Right lobe of liver (tissue), 6 donors: ENCODE measurements around the gene SETMAR. TPM values are rescaled to one million over a fixed set of nuclear protein-coding genes. Genes with fewer than 3 reads are reported as not detected.

Experiments used
- ATAC-seq, 4 donors: fragments of 200-7000 bp; cut with Tn5 transposase; one replicate each; pipeline ENCODE4 v1.9.1; 2020; ENCODE audit warnings: mild to moderate bottlenecking in 4 of 4, moderate library complexity in 4 of 4
- DNase-seq, 3 donors: peaks; one replicate each; pipeline ENCODE4 v3.0.0-alpha.2; 2020
- H3K27ac ChIP-seq, 3 donors: fragments of 200-600 bp; one replicate each; pipeline ENCODE4 v1.8.0; 2022
- H3K27me3 ChIP-seq, 2 donors: fragments of 200-600 bp; one replicate each; pipeline ENCODE4 v1.8.0; 2022
- H3K36me3 ChIP-seq, 4 donors: fragments of 200-600 bp; sonication (generic) in 1 of 4; one replicate each; pipeline versions ENCODE4 v1.5.1 to v1.8.0; 2017 to 2022; ENCODE audit warnings: control low read depth in 1 of 4
- H3K4me1 ChIP-seq, 4 donors: fragments of 200-600 bp; sonication (generic) in 1 of 4; one replicate each; pipeline versions ENCODE4 v1.5.1 to v1.8.0; 2017 to 2022; ENCODE audit warnings: control low read depth in 1 of 4
- H3K4me3 ChIP-seq, 3 donors: fragments of 200-600 bp; one replicate each; pipeline ENCODE4 v1.8.0; 2022
- H3K9me3 ChIP-seq, 4 donors: fragments of 200-600 bp; sonication (generic) in 1 of 4; one replicate each; pipeline versions ENCODE4 v1.5.1 to v1.8.0; 2017 to 2022; ENCODE audit warnings: control low read depth in 1 of 4
- CTCF ChIP-seq, 4 donors: fragments of 200-600 bp in 3 of 4; fragments of 450-650 bp in 1 of 4; IDR thresholded peaks; one replicate each; pipeline versions ENCODE4 v1.5.1 to v1.8.0; 2016 to 2022; ENCODE audit warnings: antibody characterized with exemption in 4 of 4, mild to moderate bottlenecking in 2 of 4
- POLR2A ChIP-seq: fragments of 450-650 bp; IDR thresholded peaks from one replicate; pipeline ENCODE4 v1.6.1; 2017; ENCODE audit warnings: antibody characterized with exemption, mild to moderate bottlenecking
- WGBS: methylation state at CpG from one replicate; pipeline ENCODE4 v1.1.6; 2018; ENCODE audit warnings: low coverage, low lambda C conversion rate; ENCODE audit not compliant: insufficient coverage; ENCODE audit errors: missing lambda C conversion rate; 5-methylcytosine and 5-hydroxymethylcytosine counted together
- intact Hi-C, 2 donors: fragments of 100-400 bp; cut with DNase I; formaldehyde crosslinking; loops; one replicate each; pipeline versions ENCODE4 v1.11.2 to v1.14.1; 2022
- total RNA-seq, 6 experiments: library from RNA; depleted of rRNA in 2 of 6; stranded (reverse); fragments of >200 nt in 2 of 6; fragmentation: NEBNext Ultra II Directional in 3 of 6; extraction: Animal tissue kit (Norgen Biotek cat#: 25700) in 3 of 6; gene quantifications; one replicate each; pipeline versions ENCODE4 v1.1.0 to v1.2.4, GENCODE V29; 2016 to 2023
- donor health status: DM: no; HTN: yes; CAD: no.
- donor health status: DM: no; HTN: no; CAD: no.
- donor health status: DM: no; HTN: no; CAD: no.
- donor health status: DM: no; HTN: yes; CAD: no.
- donor health status: DM: no; HTN: yes; CAD: no.

SETMAR gene
- total RNA-seq, 6 experiments from 2014 or later = 5.7 to 8.9 (median 7.0) TPM

DNA sequence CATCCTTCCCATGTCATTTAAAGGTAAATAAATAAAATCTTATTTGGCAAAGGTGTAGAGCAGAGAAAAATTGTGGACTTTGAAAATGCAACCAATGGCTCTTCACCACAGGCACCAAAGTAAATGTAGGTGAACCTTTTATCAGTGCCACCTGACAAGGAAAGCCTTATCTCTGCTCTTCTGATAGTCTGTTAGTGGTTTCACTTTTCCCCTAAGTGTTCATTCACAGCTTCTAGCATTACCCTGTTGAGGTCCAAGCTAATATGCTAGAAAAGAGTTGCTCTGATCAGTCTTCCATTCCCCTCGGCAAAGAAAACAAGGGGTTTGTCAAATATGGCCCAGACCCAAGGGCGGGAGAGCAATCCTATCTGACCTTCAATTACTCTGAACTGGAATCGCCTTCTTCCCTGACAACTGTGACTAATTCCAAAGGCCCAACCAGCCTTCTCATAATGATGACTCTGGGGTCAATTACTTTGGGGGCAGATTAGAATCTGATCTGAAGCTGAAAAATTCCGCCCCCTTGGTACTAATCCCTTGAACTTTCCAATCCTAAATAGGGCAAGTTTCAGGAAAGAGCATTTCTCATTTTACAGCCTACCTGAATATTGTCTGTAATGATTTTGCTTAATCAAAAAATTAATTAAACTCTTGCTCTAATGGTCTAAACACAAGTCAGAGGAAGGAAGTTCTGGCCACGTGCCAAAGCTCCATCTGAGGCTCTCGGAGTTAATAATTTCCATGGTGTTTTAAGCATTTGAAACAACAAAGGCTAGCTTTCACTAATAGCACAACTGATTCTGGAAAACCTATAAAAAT lies 52.4 kb downstream of the SETMAR start:
- intact Hi-C loops = no loop called here
- 18% methylated on average over 6 of the region's 6 CpGs for WGBS
- DNase-seq = peak; percentile 58 to 60 (median 58)
- TF ChIP-seq CTCF (IDR thresholded peaks at IDR 0.05) (no peak), POLR2A (no peak)
- no peaks in the 10 kb centered on the region for H3K36me3 ChIP-seq
- H3K4me3 ChIP-seq = peak overlapping the region in 2 of 3 donors; percentile 5 to 9
- H3K27me3 ChIP-seq = no peaks in the 10 kb centered on the region
- H3K4me1 ChIP-seq = peaks cover 0 to 24% (median 10%) of the 10 kb centered on the region in 4 donors
- H3K9me3 ChIP-seq = no peaks in the 10 kb centered on the region
- H3K27ac ChIP-seq = peak overlapping the region; percentile 47 to 56 (median 54)
- ATAC-seq = peak; percentile 74 to 83 (median 75)

GRCh38 chr3:4356220-4356540 lies 53.0 kb downstream of the SETMAR start:
- no peak for ATAC-seq
- intact Hi-C loops = no loop called here

GRCh38 chr3:4356546-4357410 lies 53.6 kb downstream of the SETMAR start:
- H3K4me3 ChIP-seq = no peak overlapping the region
- 68% methylated on average over 7 of the region's 10 CpGs for WGBS
- peaks cover 0 to 20% (median 10%) of the 10 kb centered on the region in 4 donors for H3K4me1 ChIP-seq
- peak overlapping the region in 2 of 3 donors; percentile 47 to 56 for H3K27ac ChIP-seq
- ATAC-seq (no peak), DNase-seq (no peak)
- intact Hi-C loops = no loop called here
- no peaks in the 10 kb centered on the region for H3K36me3 ChIP-seq
- no peaks in the 10 kb centered on the region for H3K9me3 ChIP-seq
- TF ChIP-seq CTCF (IDR thresholded peaks at IDR 0.05) (no peak), POLR2A (no peak)
- no peaks in the 10 kb centered on the region for H3K27me3 ChIP-seq

More at GRCh38 chr3:4356220-4356540, 53.0 kb downstream of the SETMAR start:
- H3K4me3 ChIP-seq = no peak overlapping the region
- DNase-seq = no peak
- H3K27me3 ChIP-seq = no peaks in the 10 kb centered on the region
- peaks cover 0 to 21% (median 10%) of the 10 kb centered on the region in 4 donors for H3K4me1 ChIP-seq
- peak overlapping the region; percentile 47 to 56 (median 54) for H3K27ac ChIP-seq
- no peaks in the 10 kb centered on the region for H3K36me3 ChIP-seq
- H3K9me3 ChIP-seq = no peaks in the 10 kb centered on the region
- TF ChIP-seq CTCF (IDR thresholded peaks at IDR 0.05) (no peak), POLR2A (no peak)
- 72% methylated on average over 3 of the region's 6 CpGs for WGBS

- no peaks in the 10 kb centered on the region for H3K9me3 ChIP-seq
These were observed 55.1 kb downstream of the SETMAR start for GRCh38 chr3:4358273-4358672.

More at GRCh38 chr3:4358273-4358672, 55.1 kb downstream of the SETMAR start:
- Histone ChIP-seq H3K4me1 (peaks cover 0 to 20% (median 10%) of the 10 kb centered on the region in 4 donors), H3K27me3 (no peaks in the 10 kb centered on the region), H3K36me3 (no peaks in the 10 kb centered on the region), H3K4me3 (no peak overlapping the region), H3K27ac (no peak overlapping the region)
- DNase-seq (no peak), ATAC-seq (no peak)
- no peak for TF ChIP-seq CTCF (IDR thresholded peaks at IDR 0.05)
- no peak for TF ChIP-seq POLR2A
- intact Hi-C loops = no loop called here
- WGBS = 74% methylated on average over 4 of the region's 4 CpGs
